HL-60 (cell line): ENCODE data around the gene DNAL4.
"Not testable (repeated sequence)": the region's sequence is repeated elsewhere in the genome, so short reads cannot be mapped to it uniquely, and the experiment has no call there.

Experiments
- DNase-seq, 2 experiments: peaks; one replicate each; pipeline ENCODE4 v3.0.0-alpha.2; 2010 to 2020; ENCODE audit warnings: low read depth in 1 of 2, low spot score in 1 of 2
- H3K27ac ChIP-seq: fragments of 250-450 bp; sonication (Bioruptor Pico); replicated peaks from 2 replicates; pipeline ENCODE4 v1.5.1; 2020; ENCODE audit warnings: mild to moderate bottlenecking, moderate library complexity
- H3K27me3 ChIP-seq: fragments of 250-450 bp; sonication (Bioruptor Pico); 2 replicates; pipeline ENCODE4 v1.5.1; 2021; ENCODE audit warnings: mild to moderate bottlenecking, moderate library complexity; ENCODE audit not compliant: insufficient read depth, poor library complexity, severe bottlenecking
- H3K4me3 ChIP-seq: replicated peaks from 2 replicates; pipeline ENCODE4 v1.5.1; 2011; ENCODE audit warnings: mild to moderate bottlenecking, control low read depth, low read length; ENCODE audit not compliant: insufficient read depth
- CTCF ChIP-seq: IDR thresholded peaks from one replicate; pipeline ENCODE4 v1.5.1; 2011; ENCODE audit warnings: low read length, control low read depth, inconsistent platforms; ENCODE audit not compliant: insufficient read depth
- GABPA ChIP-seq: IDR thresholded peaks from 2 replicates; pipeline ENCODE4 v1.6.1; 2012; ENCODE audit warnings: low read depth
- POLR2AphosphoS5 ChIP-seq: IDR thresholded peaks from 2 replicates; pipeline ENCODE4 v1.6.1; 2012; ENCODE audit warnings: low read depth
- REST ChIP-seq: IDR thresholded peaks from 2 replicates; pipeline ENCODE4 v1.6.1; 2012; ENCODE audit warnings: low read depth; ENCODE audit not compliant: insufficient replicate concordance
- SPI1 ChIP-seq: IDR thresholded peaks from 2 replicates; pipeline ENCODE4 v1.6.1; 2012; ENCODE audit warnings: low read depth, mild to moderate bottlenecking, borderline replicate concordance

DNAL4 gene

GRCh38 chr22:38819387-38819940 lies 25.5 kb upstream of the DNAL4 start:
- Histone ChIP-seq H3K4me3 (no peak overlapping the region), H3K27me3 (no peaks in the 10 kb centered on the region), H3K27ac (no peak overlapping the region)
- TF ChIP-seq SPI1 (no peak), CTCF (no peak)
- DNase-seq: no peak

- Histone ChIP-seq H3K27ac (no peak overlapping the region), H3K4me3 (no peak overlapping the region), H3K27me3 (no peaks in the 10 kb centered on the region)
- no peak for TF ChIP-seq REST
- TF ChIP-seq POLR2AphosphoS5: no peak
- no peak for TF ChIP-seq CTCF
- TF ChIP-seq GABPA: no peak
- TF ChIP-seq SPI1: no peak
- no peak for DNase-seq
These were observed 23.3 kb upstream of the DNAL4 start for GRCh38 chr22:38817196-38817595.

GRCh38 chr22:38815842-38816241 lies 21.9 kb upstream of the DNAL4 start:
- H3K27me3 ChIP-seq: no peaks in the 10 kb centered on the region
- TF ChIP-seq SPI1: no peak
- TF ChIP-seq CTCF: no peak
- TF ChIP-seq REST: no peak
- TF ChIP-seq GABPA: no peak
- no peak for TF ChIP-seq POLR2AphosphoS5
- no peak for DNase-seq
- no peak overlapping the region for H3K4me3 ChIP-seq
- no peak overlapping the region for H3K27ac ChIP-seq

GRCh38 chr22:38811241-38811640 lies 17.3 kb upstream of the DNAL4 start:
- Histone ChIP-seq H3K4me3 (no peak overlapping the region), H3K27me3 (no peaks in the 10 kb centered on the region), H3K27ac (no peak overlapping the region)
- no peak for DNase-seq
- no peak for TF ChIP-seq REST
- no peak for TF ChIP-seq POLR2AphosphoS5
- no peak for TF ChIP-seq GABPA
- TF ChIP-seq CTCF: no peak
- no peak for TF ChIP-seq SPI1

GRCh38 chr22:38805041-38805593 lies 11.2 kb upstream of the DNAL4 start:
- DNase-seq, H3K27me3 ChIP-seq, H3K4me3 ChIP-seq, H3K27ac ChIP-seq: not testable (repeated sequence)
